Measurements from ENCODE around the gene CYP26C1. TPM values are rescaled to one million over a fixed set of nuclear protein-coding genes. Genes with fewer than 3 reads are reported as not detected.

CYP26C1 gene
- total RNA-seq, 2 experiments from 2014 or later = 0.15 to 0.19 TPM

- intact Hi-C loops (cut with micrococcal nuclease; ENCODE audit: unreplicated experiment) = no loop called here
- POLR2A ChIA-PET = no interaction called here
These were observed 3.5 kb downstream of the CYP26C1 start for GRCh38 chr10:93063977-93064660.

GRCh38 chr10:93064874-93065660, 4.5 kb downstream of the CYP26C1 start:
- CTCF ChIA-PET (ENCODE audit: unreplicated experiment) = no interaction called here
- H3K27ac ChIP-seq (ENCODE audit: low read depth, low read length, poor library complexity, severe bottlenecking) = no peak overlapping the region
- H3K36me3 ChIP-seq (ENCODE audit: insufficient read depth, low read length) = no peaks in the 10 kb centered on the region
- no peak overlapping the region for H3K4me3 ChIP-seq (ENCODE audit: low read depth, low read length, poor library complexity, severe bottlenecking)
- H3K4me1 ChIP-seq (ENCODE audit: insufficient read depth, low read length, poor library complexity, severe bottlenecking) = no peaks in the 10 kb centered on the region
- H3K4me2 ChIP-seq (ENCODE audit: low read length) = no peak overlapping the region
- intact Hi-C loops (cut with micrococcal nuclease; ENCODE audit: unreplicated experiment) = no loop called here
- no peak overlapping the region for H2AFZ ChIP-seq (ENCODE audit: low read length)
- H3K79me2 ChIP-seq (ENCODE audit: insufficient read depth, low read depth, low read length) = no peaks in the 10 kb centered on the region
- H3K9me3 ChIP-seq (ENCODE audit: low read length) = no peaks in the 10 kb centered on the region
- no peak for DNase-seq (ENCODE audit: low spot score)
- BruUV-seq (replicated peaks) = no TSS peak
- POLR2A ChIA-PET = no interaction called here
- H3K9me2 ChIP-seq (ENCODE audit: insufficient read depth, low read length) = no peaks in the 10 kb centered on the region
- TF ChIP-seq EZH2phosphoT487 (IDR thresholded peaks at IDR 0.05; ENCODE audit: borderline replicate concordance, low read depth, low read length) (no peak), CTCF (conservative IDR thresholded peaks at IDR 0.05; ENCODE audit: low read length) (no peak)
- no peaks in the 10 kb centered on the region for H4K20me1 ChIP-seq (ENCODE audit: insufficient read depth, low read length)

More at GRCh38 chr10:93063977-93064660, 3.5 kb downstream of the CYP26C1 start:
- Histone ChIP-seq H3K79me2 (ENCODE audit: insufficient read depth, low read depth, low read length) (no peaks in the 10 kb centered on the region), H3K4me2 (ENCODE audit: low read length) (no peak overlapping the region), H3K27ac (ENCODE audit: low read depth, low read length, poor library complexity, severe bottlenecking) (no peak overlapping the region), H3K4me1 (ENCODE audit: insufficient read depth, low read length, poor library complexity, severe bottlenecking) (no peaks in the 10 kb centered on the region), H3K36me3 (ENCODE audit: insufficient read depth, low read length) (no peaks in the 10 kb centered on the region), H2AFZ (ENCODE audit: low read length) (no peak overlapping the region), H3K9me2 (ENCODE audit: insufficient read depth, low read length) (no peaks in the 10 kb centered on the region), H3K9me3 (ENCODE audit: low read length) (no peaks in the 10 kb centered on the region), H4K20me1 (ENCODE audit: insufficient read depth, low read length) (no peaks in the 10 kb centered on the region), H3K4me3 (ENCODE audit: low read depth, low read length, poor library complexity, severe bottlenecking) (no peak overlapping the region)
- BruUV-seq (replicated peaks) = no TSS peak
- CTCF ChIA-PET (ENCODE audit: unreplicated experiment) = no interaction called here
- TF ChIP-seq EZH2phosphoT487 (IDR thresholded peaks at IDR 0.05; ENCODE audit: borderline replicate concordance, low read depth, low read length) (no peak), CTCF (conservative IDR thresholded peaks at IDR 0.05; ENCODE audit: low read length) (no peak)
- no peak for DNase-seq (ENCODE audit: low spot score)

Data from OCI-LY7 (cell line).